Neuronal stem cell (in vitro differentiated cells): ENCODE results near the gene RHOU.

Experiments
- DNase-seq: peaks from one replicate; pipeline ENCODE4 v3.0.0-alpha.2; 2013; ENCODE audit warnings: low spot score
- H2AFZ ChIP-seq: one replicate; pipeline ENCODE4 v1.6.1; 2013; ENCODE audit warnings: mild to moderate bottlenecking, low read length, inconsistent platforms
- H2AK5ac ChIP-seq: 2 replicates; pipeline ENCODE4 v1.6.1; 2013; ENCODE audit warnings: low read depth, mild to moderate bottlenecking, inconsistent platforms, low read length, moderate library complexity, mixed read lengths
- H2BK120ac ChIP-seq: 2 replicates; pipeline ENCODE4 v1.6.1; 2013; ENCODE audit warnings: low read depth, mild to moderate bottlenecking, inconsistent platforms, low read length, moderate library complexity, mixed read lengths
- H2BK12ac ChIP-seq: one replicate; pipeline ENCODE4 v1.6.1; 2013; ENCODE audit warnings: low read length, inconsistent platforms
- H2BK15ac ChIP-seq: 2 replicates; pipeline ENCODE4 v1.6.1; 2013; ENCODE audit warnings: mild to moderate bottlenecking, low read length, inconsistent platforms, mixed read lengths
- H2BK5ac ChIP-seq: one replicate; pipeline ENCODE4 v1.6.1; 2013; ENCODE audit warnings: inconsistent platforms, mild to moderate bottlenecking, low read length, moderate library complexity
- H3K14ac ChIP-seq: one replicate; pipeline ENCODE4 v1.6.1; 2013; ENCODE audit warnings: low read length, inconsistent platforms
- H3K18ac ChIP-seq: 2 replicates; pipeline ENCODE4 v1.6.1; 2013; ENCODE audit warnings: low read length, inconsistent platforms
- H3K23ac ChIP-seq: 2 replicates; pipeline ENCODE4 v1.6.1; 2013; ENCODE audit warnings: low read depth, mild to moderate bottlenecking, mixed read lengths, low read length, inconsistent platforms; ENCODE audit not compliant: poor library complexity
- H3K27ac ChIP-seq: replicated peaks from 3 replicates; pipeline ENCODE4 v1.5.1; 2013; ENCODE audit warnings: low read length, inconsistent platforms
- H3K27me3 ChIP-seq, 3 experiments: 2 replicates each; pipeline ENCODE4 v1.6.1; 2013; ENCODE audit warnings: low read length in 3 of 3, mild to moderate bottlenecking in 2 of 3, inconsistent platforms in 1 of 3, low read depth in 1 of 3, mixed read lengths in 1 of 3, moderate library complexity in 1 of 3; ENCODE audit not compliant: control insufficient read depth in 3 of 3, insufficient read depth in 3 of 3
- H3K36me3 ChIP-seq, 2 donors: replicated peaks in 1 of 2; 2 replicates each; pipeline ENCODE4 v1.6.1; 2013; ENCODE audit warnings: low read length in 2 of 2; ENCODE audit not compliant: control insufficient read depth in 2 of 2, insufficient read depth in 2 of 2
- H3K4ac ChIP-seq: 2 replicates; pipeline ENCODE4 v1.6.1; 2013; ENCODE audit warnings: inconsistent platforms, mild to moderate bottlenecking, low read length, moderate library complexity
- H3K4me1 ChIP-seq, 2 donors: 1 replicate in 1 of 2; 2 replicates in 1 of 2; pipeline ENCODE4 v1.6.1; 2013; ENCODE audit warnings: low read length in 2 of 2, low read depth in 1 of 2; ENCODE audit not compliant: control insufficient read depth in 2 of 2, insufficient read depth in 1 of 2
- H3K4me2 ChIP-seq: one replicate; pipeline ENCODE4 v1.6.1; 2013; ENCODE audit warnings: mild to moderate bottlenecking, low read length, inconsistent platforms; ENCODE audit not compliant: insufficient read depth, poor library complexity, severe bottlenecking
- H3K4me3 ChIP-seq, 2 donors: 2 replicates each; pipeline ENCODE4 v1.5.1; 2013; ENCODE audit warnings: low read length in 2 of 2, mild to moderate bottlenecking in 2 of 2, inconsistent platforms in 1 of 2, moderate library complexity in 1 of 2
- H3K79me1 ChIP-seq: one replicate; pipeline ENCODE4 v1.6.1; 2013; ENCODE audit warnings: low read depth, mild to moderate bottlenecking, inconsistent platforms, low read length, moderate library complexity
- H3K9ac ChIP-seq: one replicate; pipeline ENCODE4 v1.6.1; 2013; ENCODE audit warnings: mild to moderate bottlenecking, low read depth, low read length, inconsistent platforms; ENCODE audit not compliant: poor library complexity
- H3K9me3 ChIP-seq, 2 donors: replicated peaks in 1 of 2; 2 replicates each; pipeline versions ENCODE3 to v1.6.1; 2013; ENCODE audit warnings: low read length in 2 of 2, mild to moderate bottlenecking in 2 of 2, inconsistent platforms in 1 of 2, low read depth in 1 of 2, mixed read lengths in 1 of 2, moderate library complexity in 1 of 2; ENCODE audit not compliant: control insufficient read depth in 2 of 2, insufficient read depth in 1 of 2
- H4K8ac ChIP-seq: one replicate; pipeline ENCODE4 v1.6.1; 2013; ENCODE audit warnings: low read depth, mild to moderate bottlenecking, inconsistent platforms, low read length, moderate library complexity
- H4K91ac ChIP-seq: one replicate; pipeline ENCODE4 v1.6.1; 2013; ENCODE audit warnings: low read length, low read depth, mild to moderate bottlenecking, inconsistent platforms; ENCODE audit not compliant: poor library complexity
- WGBS, 2 donors: extraction: QIAGEN DNeasy Blood & Tissue Kit; methylation state at CpG; one replicate each; pipeline ENCODE4 v1.1.7; 2013; ENCODE audit warnings: missing lambda C conversion rate in 2 of 2, mixed read lengths in 1 of 2; ENCODE audit not compliant: insufficient read length in 2 of 2, insufficient replicate concordance in 1 of 2; ENCODE audit errors: extremely low coverage in 2 of 2; 5-methylcytosine and 5-hydroxymethylcytosine counted together

Gene RHOU

GRCh38 chr1:228727681-228728171 is 7.6 kb upstream of the RHOU start:
- Histone ChIP-seq H3K27ac (no peak overlapping the region), H3K4ac (no peak overlapping the region), H3K18ac (no peak overlapping the region), H3K14ac (no peak overlapping the region), H2AK5ac (no peak overlapping the region), H2BK15ac (no peak overlapping the region), H3K9me3 (no peaks in the 10 kb centered on the region), H3K4me1 (peaks cover 0 to 3% of the 10 kb centered on the region in 2 donors), H3K79me1 (no peaks in the 10 kb centered on the region), H3K4me2 (no peak overlapping the region), H2BK120ac (no peak overlapping the region), H2AFZ (no peak overlapping the region), H4K8ac (no peak overlapping the region), H3K36me3 (no peaks in the 10 kb centered on the region), H2BK12ac (no peak overlapping the region), H4K91ac (no peak overlapping the region), H3K9ac (no peak overlapping the region), H3K4me3 (no peak overlapping the region), H3K27me3 (peaks cover 0 to 37% (median 0%) of the 10 kb centered on the region in 3 experiments), H3K23ac (no peak overlapping the region), H2BK5ac (no peak overlapping the region)
- DNase-seq: no peak
- no CpG with 5 or more reads among the region's 1 CpG for WGBS, 2 donors

GRCh38 chr1:228732426-228732825 is 2.9 kb upstream of the RHOU start:
- Histone ChIP-seq H3K9me3 (no peaks in the 10 kb centered on the region), H3K9ac (no peak overlapping the region), H3K27me3 (peaks cover 0 to 71% (median 0%) of the 10 kb centered on the region in 3 experiments), H4K91ac (no peak overlapping the region), H3K4ac (no peak overlapping the region), H2BK15ac (no peak overlapping the region), H3K4me2 (no peak overlapping the region), H2AFZ (no peak overlapping the region), H3K4me3 (no peak overlapping the region), H3K4me1 (peaks cover under 1 to 8% of the 10 kb centered on the region in 2 donors), H2BK120ac (no peak overlapping the region), H3K36me3 (no peaks in the 10 kb centered on the region), H3K23ac (no peak overlapping the region), H4K8ac (no peak overlapping the region), H3K79me1 (no peaks in the 10 kb centered on the region), H2BK12ac (no peak overlapping the region), H3K27ac (no peak overlapping the region), H3K14ac (no peak overlapping the region), H2AK5ac (no peak overlapping the region), H3K18ac (no peak overlapping the region), H2BK5ac (no peak overlapping the region)
- no peak for DNase-seq
- no CpG with 5 or more reads among the region's 8 CpGs for WGBS, 2 donors

GRCh38 chr1:228733576-228733975 is 1.7 kb upstream of the RHOU start:
- H3K27me3 ChIP-seq: peaks cover 0 to 68% (median 0%) of the 10 kb centered on the region in 3 experiments
- no CpG with 5 or more reads among the region's 4 CpGs for WGBS, 2 donors
- peaks cover 6 to 11% of the 10 kb centered on the region in 2 donors for H3K4me1 ChIP-seq
- H3K36me3 ChIP-seq: peaks cover 0 to 6% of the 10 kb centered on the region in 2 donors
- H3K4me3 ChIP-seq: no peak overlapping the region
- no peak overlapping the region for H4K91ac ChIP-seq
- H2AK5ac ChIP-seq: no peak overlapping the region
- H2BK5ac ChIP-seq: no peak overlapping the region
- H2BK15ac ChIP-seq: no peak overlapping the region
- no peaks in the 10 kb centered on the region for H3K9me3 ChIP-seq
- H2AFZ ChIP-seq: no peak overlapping the region
- H3K23ac ChIP-seq: no peak overlapping the region
- no peak overlapping the region for H3K4ac ChIP-seq
- no peak overlapping the region for H4K8ac ChIP-seq
- H3K4me2 ChIP-seq: no peak overlapping the region
- H2BK12ac ChIP-seq: no peak overlapping the region
- no peak overlapping the region for H3K27ac ChIP-seq
- no peak overlapping the region for H3K9ac ChIP-seq
- H3K79me1 ChIP-seq: peaks cover 3% of the 10 kb centered on the region
- H2BK120ac ChIP-seq: no peak overlapping the region
- no peak overlapping the region for H3K14ac ChIP-seq
- no peak for DNase-seq
- no peak overlapping the region for H3K18ac ChIP-seq

DNA sequence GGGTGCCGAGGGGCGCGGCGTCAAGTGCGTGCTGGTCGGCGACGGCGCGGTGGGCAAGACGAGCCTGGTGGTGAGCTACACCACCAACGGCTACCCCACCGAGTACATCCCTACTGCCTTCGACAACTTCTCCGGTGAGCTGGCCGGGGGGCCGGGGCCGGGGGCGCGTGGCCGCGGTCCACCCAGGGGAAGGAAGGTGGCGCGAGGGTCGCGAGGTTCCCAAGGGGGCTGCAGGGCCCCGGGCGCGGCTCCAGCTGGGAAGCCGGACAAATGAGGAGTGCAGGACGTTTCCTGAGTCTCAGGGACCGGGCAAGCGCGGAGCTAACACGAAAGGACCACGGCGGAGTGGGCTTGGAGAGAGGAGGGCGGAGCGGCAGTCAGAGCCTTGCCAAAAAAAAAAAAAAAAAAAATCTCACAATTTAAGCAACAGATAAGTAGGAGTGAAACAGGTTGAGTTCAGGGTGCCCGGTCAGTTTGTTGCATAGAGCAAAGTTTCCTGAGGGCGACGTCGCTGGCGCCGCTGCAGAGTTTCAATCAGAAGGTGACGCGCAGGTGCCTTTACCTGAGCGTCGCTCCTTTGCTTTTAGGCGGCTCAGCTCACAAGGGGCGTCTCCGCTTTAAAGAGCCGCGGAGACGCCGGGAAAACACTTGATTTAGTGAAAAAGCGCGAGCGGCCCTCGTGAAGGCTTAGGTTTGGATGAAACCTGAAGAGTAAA is 750 bp downstream of the RHOU start:
- H3K18ac ChIP-seq: peak overlapping the region; percentile 68
- H3K14ac ChIP-seq: no peak overlapping the region
- no CpG with 5 or more reads among the region's 60 CpGs for WGBS, 2 donors
- H3K36me3 ChIP-seq: peaks cover 0 to 13% of the 10 kb centered on the region in 2 donors
- no peak overlapping the region for H3K27ac ChIP-seq
- H3K9me3 ChIP-seq: no peaks in the 10 kb centered on the region
- H3K4ac ChIP-seq: no peak overlapping the region
- H3K79me1 ChIP-seq: peaks cover 3% of the 10 kb centered on the region
- no peak overlapping the region for H4K91ac ChIP-seq
- H2BK15ac ChIP-seq: peak overlapping the region; percentile 34
- peak overlapping the region; percentile 61 for H2BK5ac ChIP-seq
- H3K4me2 ChIP-seq: peak overlapping the region; percentile 75
- no peak overlapping the region for H4K8ac ChIP-seq
- H2BK12ac ChIP-seq: no peak overlapping the region
- peaks cover 9 to 11% of the 10 kb centered on the region in 2 donors for H3K4me1 ChIP-seq
- H2AFZ ChIP-seq: peak overlapping the region; percentile 98
- no peak overlapping the region for H3K23ac ChIP-seq
- no peak overlapping the region for H2AK5ac ChIP-seq
- peak overlapping the region; percentile 87 for H3K9ac ChIP-seq
- H2BK120ac ChIP-seq: peak overlapping the region; percentile 85
- H3K4me3 ChIP-seq: peak overlapping the region; percentile 62 to 97
- peaks cover 0 to 54% (median 0%) of the 10 kb centered on the region in 3 experiments for H3K27me3 ChIP-seq
- DNase-seq: no peak
